GM15510 (cell line): ENCODE results near the gene LRIG1.

ENCODE experiments used
- POLR2A ChIP-seq: IDR thresholded peaks from 3 replicates; pipeline ENCODE4 v1.6.1; 2011; ENCODE audit warnings: borderline replicate concordance; ENCODE audit not compliant: insufficient read length; ENCODE audit errors: extremely low read depth

Gene LRIG1

GRCh38 chr3:66344391-66344811, 156.4 kb downstream of the LRIG1 start:
- TF ChIP-seq POLR2A: no peak

GRCh38 chr3:66342717-66343356, 158.0 kb downstream of the LRIG1 start:
- no peak for TF ChIP-seq POLR2A

GRCh38 chr3:66338927-66339326, 161.9 kb downstream of the LRIG1 start:
- TF ChIP-seq POLR2A: no peak

- no peak for TF ChIP-seq POLR2A
Measured at GRCh38 chr3:66336333-66336766, 164.5 kb downstream of the LRIG1 start.

DNA sequence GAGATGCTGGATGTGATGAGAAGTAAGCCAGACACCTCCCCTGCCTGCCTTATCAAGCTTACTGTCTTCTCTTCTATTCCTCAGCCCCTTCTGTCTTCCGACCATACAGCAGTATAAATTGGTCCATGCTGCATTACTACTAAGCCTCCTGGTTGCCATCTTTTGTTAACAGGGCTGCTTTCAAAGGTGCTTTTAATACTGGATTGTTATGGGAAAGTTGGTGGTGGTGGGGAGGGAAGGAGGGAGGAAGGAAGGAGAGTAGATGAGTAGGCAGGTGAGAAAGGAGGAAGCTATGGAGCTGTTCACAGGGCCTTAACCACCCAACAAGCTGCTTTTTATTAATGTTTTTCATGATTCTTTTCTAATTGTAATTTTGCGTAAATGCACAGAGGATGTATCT, 165.2 kb downstream of the LRIG1 start:
- no peak for TF ChIP-seq POLR2A
